Liver (tissue), 3 donors: ENCODE measurements around the gene PLLP.

Experiments used
- EGR1 ChIP-seq, 2 donors: IDR thresholded peaks; 2 replicates each; pipeline ENCODE4 v1.6.1; 2016 to 2018; ENCODE audit warnings: antibody characterized with exemption in 2 of 2, low read depth in 2 of 2
- FOXA1 ChIP-seq: IDR thresholded peaks from 2 replicates; pipeline ENCODE4 v1.6.1; 2016; ENCODE audit warnings: antibody characterized with exemption
- GABPA ChIP-seq, 2 donors: IDR thresholded peaks in 1 of 2; conservative IDR thresholded peaks in 1 of 2; 2 replicates each; pipeline ENCODE4 v1.6.1; 2016; ENCODE audit warnings: antibody characterized with exemption in 2 of 2, mild to moderate bottlenecking in 1 of 2, moderate library complexity in 1 of 2
- JUND ChIP-seq, 2 donors: IDR thresholded peaks; 2 replicates each; pipeline ENCODE4 v1.6.1; 2016; ENCODE audit warnings: antibody characterized with exemption in 2 of 2
- SP1 ChIP-seq: IDR thresholded peaks from 2 replicates; pipeline ENCODE4 v1.6.1; 2018; ENCODE audit warnings: antibody characterized with exemption, mild to moderate bottlenecking
- TAF1 ChIP-seq: conservative IDR thresholded peaks from 2 replicates; pipeline ENCODE4 v1.6.1; 2016; ENCODE audit warnings: antibody characterized with exemption, mild to moderate bottlenecking
- YY1 ChIP-seq: IDR thresholded peaks from 2 replicates; pipeline ENCODE4 v1.6.1; 2016; ENCODE audit warnings: antibody characterized with exemption, mild to moderate bottlenecking
- TF ChIP-seq, protein P1 (sequence below): fragments of 150-350 bp; IDR thresholded peaks from 2 replicates; pipeline ENCODE4 v1.5.1; 2017; ENCODE audit warnings: improper control_type of control experiment, low read depth, low read length; ENCODE audit not compliant: missing input control
- TF ChIP-seq, protein P2 (sequence below): IDR thresholded peaks from 2 replicates; pipeline ENCODE4 v1.6.1; 2016; ENCODE audit warnings: antibody characterized with exemption
- TF ChIP-seq, protein P3 (sequence below): IDR thresholded peaks from 2 replicates; pipeline ENCODE4 v1.6.1; 2016; ENCODE audit warnings: antibody characterized with exemption
- TF ChIP-seq, protein P4 (sequence below): IDR thresholded peaks from 2 replicates; pipeline ENCODE4 v1.6.1; 2016; ENCODE audit warnings: antibody characterized with exemption, mild to moderate bottlenecking
- TF ChIP-seq, protein P5 (sequence below): IDR thresholded peaks from 2 replicates; pipeline ENCODE4 v1.6.1; 2016; ENCODE audit warnings: antibody characterized with exemption
- donor health status: healthy.
- donor health status: healthy.

DNA sequence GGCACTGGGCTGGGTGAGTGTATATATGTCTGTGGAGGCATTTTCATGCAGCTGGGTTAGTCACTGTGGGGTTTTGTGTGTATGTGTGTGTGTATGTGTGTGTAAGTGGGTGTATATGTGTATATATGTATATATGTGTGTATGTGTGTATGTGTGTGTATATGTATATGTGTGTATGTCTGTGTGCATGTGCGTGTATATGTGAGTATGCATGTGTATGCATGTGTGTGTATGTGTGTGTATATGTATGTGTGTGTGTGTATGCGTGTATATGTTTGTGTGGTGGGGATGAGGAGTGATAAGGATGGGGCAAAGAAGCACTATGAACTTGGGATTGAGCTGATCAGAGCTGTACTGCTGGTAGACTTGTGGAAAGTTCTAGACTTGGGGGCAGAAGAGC, 29.0 kb upstream of the PLLP start:
- TF ChIP-seq, protein P1, sequence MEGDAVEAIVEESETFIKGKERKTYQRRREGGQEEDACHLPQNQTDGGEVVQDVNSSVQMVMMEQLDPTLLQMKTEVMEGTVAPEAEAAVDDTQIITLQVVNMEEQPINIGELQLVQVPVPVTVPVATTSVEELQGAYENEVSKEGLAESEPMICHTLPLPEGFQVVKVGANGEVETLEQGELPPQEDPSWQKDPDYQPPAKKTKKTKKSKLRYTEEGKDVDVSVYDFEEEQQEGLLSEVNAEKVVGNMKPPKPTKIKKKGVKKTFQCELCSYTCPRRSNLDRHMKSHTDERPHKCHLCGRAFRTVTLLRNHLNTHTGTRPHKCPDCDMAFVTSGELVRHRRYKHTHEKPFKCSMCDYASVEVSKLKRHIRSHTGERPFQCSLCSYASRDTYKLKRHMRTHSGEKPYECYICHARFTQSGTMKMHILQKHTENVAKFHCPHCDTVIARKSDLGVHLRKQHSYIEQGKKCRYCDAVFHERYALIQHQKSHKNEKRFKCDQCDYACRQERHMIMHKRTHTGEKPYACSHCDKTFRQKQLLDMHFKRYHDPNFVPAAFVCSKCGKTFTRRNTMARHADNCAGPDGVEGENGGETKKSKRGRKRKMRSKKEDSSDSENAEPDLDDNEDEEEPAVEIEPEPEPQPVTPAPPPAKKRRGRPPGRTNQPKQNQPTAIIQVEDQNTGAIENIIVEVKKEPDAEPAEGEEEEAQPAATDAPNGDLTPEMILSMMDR = no peak
- no peak for TF ChIP-seq TAF1
- no peak for TF ChIP-seq FOXA1
- TF ChIP-seq, protein P2, sequence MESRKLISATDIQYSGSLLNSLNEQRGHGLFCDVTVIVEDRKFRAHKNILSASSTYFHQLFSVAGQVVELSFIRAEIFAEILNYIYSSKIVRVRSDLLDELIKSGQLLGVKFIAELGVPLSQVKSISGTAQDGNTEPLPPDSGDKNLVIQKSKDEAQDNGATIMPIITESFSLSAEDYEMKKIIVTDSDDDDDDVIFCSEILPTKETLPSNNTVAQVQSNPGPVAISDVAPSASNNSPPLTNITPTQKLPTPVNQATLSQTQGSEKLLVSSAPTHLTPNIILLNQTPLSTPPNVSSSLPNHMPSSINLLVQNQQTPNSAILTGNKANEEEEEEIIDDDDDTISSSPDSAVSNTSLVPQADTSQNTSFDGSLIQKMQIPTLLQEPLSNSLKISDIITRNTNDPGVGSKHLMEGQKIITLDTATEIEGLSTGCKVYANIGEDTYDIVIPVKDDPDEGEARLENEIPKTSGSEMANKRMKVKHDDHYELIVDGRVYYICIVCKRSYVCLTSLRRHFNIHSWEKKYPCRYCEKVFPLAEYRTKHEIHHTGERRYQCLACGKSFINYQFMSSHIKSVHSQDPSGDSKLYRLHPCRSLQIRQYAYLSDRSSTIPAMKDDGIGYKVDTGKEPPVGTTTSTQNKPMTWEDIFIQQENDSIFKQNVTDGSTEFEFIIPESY = no peak
- no peak for TF ChIP-seq SP1
- TF ChIP-seq EGR1 (IDR thresholded peaks at IDR 0.05; ENCODE audit: low read depth in 2 of 2) = no peak
- no peak for TF ChIP-seq JUND (IDR thresholded peaks at IDR 0.05)
- TF ChIP-seq, protein P3, sequence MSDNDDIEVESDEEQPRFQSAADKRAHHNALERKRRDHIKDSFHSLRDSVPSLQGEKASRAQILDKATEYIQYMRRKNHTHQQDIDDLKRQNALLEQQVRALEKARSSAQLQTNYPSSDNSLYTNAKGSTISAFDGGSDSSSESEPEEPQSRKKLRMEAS = no peak
- TF ChIP-seq YY1 = no peak
- no peak for TF ChIP-seq GABPA (IDR thresholded peaks at IDR 0.05 in 1 of 2, conservative IDR thresholded peaks at IDR 0.05 in 1 of 2)
- TF ChIP-seq, protein P4, sequence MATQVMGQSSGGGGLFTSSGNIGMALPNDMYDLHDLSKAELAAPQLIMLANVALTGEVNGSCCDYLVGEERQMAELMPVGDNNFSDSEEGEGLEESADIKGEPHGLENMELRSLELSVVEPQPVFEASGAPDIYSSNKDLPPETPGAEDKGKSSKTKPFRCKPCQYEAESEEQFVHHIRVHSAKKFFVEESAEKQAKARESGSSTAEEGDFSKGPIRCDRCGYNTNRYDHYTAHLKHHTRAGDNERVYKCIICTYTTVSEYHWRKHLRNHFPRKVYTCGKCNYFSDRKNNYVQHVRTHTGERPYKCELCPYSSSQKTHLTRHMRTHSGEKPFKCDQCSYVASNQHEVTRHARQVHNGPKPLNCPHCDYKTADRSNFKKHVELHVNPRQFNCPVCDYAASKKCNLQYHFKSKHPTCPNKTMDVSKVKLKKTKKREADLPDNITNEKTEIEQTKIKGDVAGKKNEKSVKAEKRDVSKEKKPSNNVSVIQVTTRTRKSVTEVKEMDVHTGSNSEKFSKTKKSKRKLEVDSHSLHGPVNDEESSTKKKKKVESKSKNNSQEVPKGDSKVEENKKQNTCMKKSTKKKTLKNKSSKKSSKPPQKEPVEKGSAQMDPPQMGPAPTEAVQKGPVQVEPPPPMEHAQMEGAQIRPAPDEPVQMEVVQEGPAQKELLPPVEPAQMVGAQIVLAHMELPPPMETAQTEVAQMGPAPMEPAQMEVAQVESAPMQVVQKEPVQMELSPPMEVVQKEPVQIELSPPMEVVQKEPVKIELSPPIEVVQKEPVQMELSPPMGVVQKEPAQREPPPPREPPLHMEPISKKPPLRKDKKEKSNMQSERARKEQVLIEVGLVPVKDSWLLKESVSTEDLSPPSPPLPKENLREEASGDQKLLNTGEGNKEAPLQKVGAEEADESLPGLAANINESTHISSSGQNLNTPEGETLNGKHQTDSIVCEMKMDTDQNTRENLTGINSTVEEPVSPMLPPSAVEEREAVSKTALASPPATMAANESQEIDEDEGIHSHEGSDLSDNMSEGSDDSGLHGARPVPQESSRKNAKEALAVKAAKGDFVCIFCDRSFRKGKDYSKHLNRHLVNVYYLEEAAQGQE = no peak
- TF ChIP-seq, protein P5, sequence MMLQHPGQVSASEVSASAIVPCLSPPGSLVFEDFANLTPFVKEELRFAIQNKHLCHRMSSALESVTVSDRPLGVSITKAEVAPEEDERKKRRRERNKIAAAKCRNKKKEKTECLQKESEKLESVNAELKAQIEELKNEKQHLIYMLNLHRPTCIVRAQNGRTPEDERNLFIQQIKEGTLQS = no peak
